Measurements from ENCODE around the gene TMEM89.

Gene TMEM89

GRCh38 chr3:48630407-48630806 lies 8.8 kb upstream of the TMEM89 start:
- FAIRE-seq (no peak), DNase-seq (ENCODE audit: insufficient read length) (no peak)
- TF ChIP-seq POLR2AphosphoS5 (IDR thresholded peaks at IDR 0.05; ENCODE audit: low read depth, low read length) (no peak), POLR2A (IDR thresholded peaks at IDR 0.05; ENCODE audit: low read depth, low read length) (no peak), TAF1 (IDR thresholded peaks at IDR 0.05; ENCODE audit: borderline replicate concordance, low read depth, low read length) (no peak)

GRCh38 chr3:48629894-48630293 lies 8.3 kb upstream of the TMEM89 start:
- TF ChIP-seq POLR2AphosphoS5 (IDR thresholded peaks at IDR 0.05; ENCODE audit: low read depth, low read length): no peak
- TF ChIP-seq POLR2A (IDR thresholded peaks at IDR 0.05; ENCODE audit: low read depth, low read length): no peak
- TF ChIP-seq TAF1 (IDR thresholded peaks at IDR 0.05; ENCODE audit: borderline replicate concordance, low read depth, low read length): no peak
- no peak for DNase-seq (ENCODE audit: insufficient read length)
- no peak for FAIRE-seq

- FAIRE-seq (no peak), DNase-seq (ENCODE audit: insufficient read length) (no peak)
- TF ChIP-seq POLR2A (IDR thresholded peaks at IDR 0.05; ENCODE audit: low read depth, low read length) (no peak), POLR2AphosphoS5 (IDR thresholded peaks at IDR 0.05; ENCODE audit: low read depth, low read length) (no peak), TAF1 (IDR thresholded peaks at IDR 0.05; ENCODE audit: borderline replicate concordance, low read depth, low read length) (no peak)
Observed at GRCh38 chr3:48628277-48629017, 6.9 kb upstream of the TMEM89 start.

GRCh38 chr3:48625600-48625999 lies 4.0 kb upstream of the TMEM89 start:
- no peak for FAIRE-seq
- TF ChIP-seq POLR2AphosphoS5 (IDR thresholded peaks at IDR 0.05; ENCODE audit: low read depth, low read length) (no peak), TAF1 (IDR thresholded peaks at IDR 0.05; ENCODE audit: borderline replicate concordance, low read depth, low read length) (no peak), POLR2A (IDR thresholded peaks at IDR 0.05; ENCODE audit: low read depth, low read length) (no peak)
- no peak for DNase-seq (ENCODE audit: insufficient read length)

- DNase-seq (ENCODE audit: insufficient read length) (no peak), FAIRE-seq (no peak)
- no peak for TF ChIP-seq TAF1 (IDR thresholded peaks at IDR 0.05; ENCODE audit: borderline replicate concordance, low read depth, low read length)
- TF ChIP-seq POLR2A (IDR thresholded peaks at IDR 0.05; ENCODE audit: low read depth, low read length): no peak
- TF ChIP-seq POLR2AphosphoS5 (IDR thresholded peaks at IDR 0.05; ENCODE audit: low read depth, low read length): no peak
Observed at GRCh38 chr3:48624767-48625166, 3.2 kb upstream of the TMEM89 start.

GRCh38 chr3:48623851-48624547 lies 2.4 kb upstream of the TMEM89 start:
- DNase-seq (ENCODE audit: insufficient read length) (no peak), FAIRE-seq (no peak)
- TF ChIP-seq POLR2A (IDR thresholded peaks at IDR 0.05; ENCODE audit: low read depth, low read length) (no peak), TAF1 (IDR thresholded peaks at IDR 0.05; ENCODE audit: borderline replicate concordance, low read depth, low read length) (no peak), POLR2AphosphoS5 (IDR thresholded peaks at IDR 0.05; ENCODE audit: low read depth, low read length) (no peak)

GRCh38 chr3:48619541-48620524 lies 1.7 kb downstream of the TMEM89 start:
- no peak for DNase-seq (ENCODE audit: insufficient read length)
- no peak for FAIRE-seq
- no peak for TF ChIP-seq POLR2AphosphoS5 (IDR thresholded peaks at IDR 0.05; ENCODE audit: low read depth, low read length)
- no peak for TF ChIP-seq POLR2A (IDR thresholded peaks at IDR 0.05; ENCODE audit: low read depth, low read length)
- TF ChIP-seq TAF1 (IDR thresholded peaks at IDR 0.05; ENCODE audit: borderline replicate concordance, low read depth, low read length): no peak

GRCh38 chr3:48617559-48617958 lies 4.0 kb downstream of the TMEM89 start:
- TF ChIP-seq POLR2A (IDR thresholded peaks at IDR 0.05; ENCODE audit: low read depth, low read length) (no peak), TAF1 (IDR thresholded peaks at IDR 0.05; ENCODE audit: borderline replicate concordance, low read depth, low read length) (no peak), POLR2AphosphoS5 (IDR thresholded peaks at IDR 0.05; ENCODE audit: low read depth, low read length) (no peak)
- DNase-seq (ENCODE audit: insufficient read length) (no peak), FAIRE-seq (no peak)

GRCh38 chr3:48614044-48614443 lies 7.5 kb downstream of the TMEM89 start:
- DNase-seq (ENCODE audit: insufficient read length): no peak
- TF ChIP-seq POLR2AphosphoS5 (IDR thresholded peaks at IDR 0.05; ENCODE audit: low read depth, low read length) (no peak), POLR2A (IDR thresholded peaks at IDR 0.05; ENCODE audit: low read depth, low read length) (no peak), TAF1 (IDR thresholded peaks at IDR 0.05; ENCODE audit: borderline replicate concordance, low read depth, low read length) (no peak)
- no peak for FAIRE-seq

- no peak for DNase-seq (ENCODE audit: insufficient read length)
- FAIRE-seq: no peak
- TF ChIP-seq POLR2AphosphoS5 (IDR thresholded peaks at IDR 0.05; ENCODE audit: low read depth, low read length) (no peak), TAF1 (IDR thresholded peaks at IDR 0.05; ENCODE audit: borderline replicate concordance, low read depth, low read length) (no peak), POLR2A (IDR thresholded peaks at IDR 0.05; ENCODE audit: low read depth, low read length) (no peak)
Observed at GRCh38 chr3:48612309-48612708, 9.3 kb downstream of the TMEM89 start.

Measured in GM12892 (cell line).